ENCODE measurements around the gene ADAMTS13. TPM values are rescaled to one million over a fixed set of nuclear protein-coding genes. Genes with fewer than 3 reads are reported as not detected.
"Not testable (repeated sequence)": the region's sequence is repeated elsewhere in the genome, so short reads cannot be mapped to it uniquely, and the experiment has no call there.

Gene ADAMTS13
- polyA plus RNA-seq, 5 donors = 5.3 to 10.3 (median 8.5) TPM

GRCh38 chr9:133423216-133423615 lies 1.0 kb downstream of the ADAMTS13 start:
- DNase-seq = no peak

- no peak for DNase-seq
Observed at GRCh38 chr9:133424187-133424586, 2.0 kb downstream of the ADAMTS13 start.

GRCh38 chr9:133425049-133425632 lies 3.0 kb downstream of the ADAMTS13 start:
- no peak for DNase-seq

- no peak for DNase-seq
Observed at GRCh38 chr9:133426011-133426410, 3.8 kb downstream of the ADAMTS13 start.

GRCh38 chr9:133427658-133428348 lies 5.6 kb downstream of the ADAMTS13 start:
- no peak for DNase-seq

GRCh38 chr9:133428617-133429101 lies 6.5 kb downstream of the ADAMTS13 start:
- no peak for DNase-seq

- DNase-seq = no peak
Observed at GRCh38 chr9:133429214-133429613, 7.0 kb downstream of the ADAMTS13 start.

GRCh38 chr9:133429641-133430161 lies 7.5 kb downstream of the ADAMTS13 start:
- no peak for DNase-seq

- DNase-seq = no peak
Observed at GRCh38 chr9:133430244-133430643, 8.1 kb downstream of the ADAMTS13 start.

- no peak for DNase-seq
Observed at GRCh38 chr9:133433351-133433843, 11.2 kb downstream of the ADAMTS13 start.

- no peak for DNase-seq
Observed at GRCh38 chr9:133436681-133437080, 14.5 kb downstream of the ADAMTS13 start.

- no peak for DNase-seq
Observed at GRCh38 chr9:133437753-133438531, 15.8 kb downstream of the ADAMTS13 start.

GRCh38 chr9:133439337-133439736 lies 17.2 kb downstream of the ADAMTS13 start:
- no peak for DNase-seq

- DNase-seq = no peak
Observed at GRCh38 chr9:133440874-133441273, 18.7 kb downstream of the ADAMTS13 start.

- DNase-seq = no peak
Observed at GRCh38 chr9:133441571-133441970, 19.4 kb downstream of the ADAMTS13 start.

GRCh38 chr9:133443248-133443647 lies 21.1 kb downstream of the ADAMTS13 start:
- DNase-seq = no peak

GRCh38 chr9:133443982-133444381 lies 21.8 kb downstream of the ADAMTS13 start:
- no peak for DNase-seq

GRCh38 chr9:133445293-133445969 lies 23.3 kb downstream of the ADAMTS13 start:
- no peak for DNase-seq

GRCh38 chr9:133448487-133448972 lies 26.4 kb downstream of the ADAMTS13 start:
- DNase-seq = no peak

GRCh38 chr9:133449760-133450159 lies 27.6 kb downstream of the ADAMTS13 start:
- no peak for DNase-seq

GRCh38 chr9:133451865-133452264 lies 29.7 kb downstream of the ADAMTS13 start:
- not testable (repeated sequence) for DNase-seq
